Stomach (tissue), 4 donors: ENCODE results near the gene GRHL1.
A peak's percentile ranks its signal among the peaks of the same experiment; 100 is the strongest.

Experiments
- CTCF ChIP-seq, 7 experiments: fragments of 450-650 bp in 4 of 7; fragments of 200-600 bp in 3 of 7; sonication (generic) in 3 of 7; IDR thresholded peaks; one replicate each; pipeline ENCODE4 v1.5.1; 2016 to 2019; ENCODE audit warnings: antibody characterized with exemption in 7 of 7, control low read depth in 2 of 7, mild to moderate bottlenecking in 1 of 7
- EP300 ChIP-seq: sonication (generic); formaldehyde crosslinking; IDR thresholded peaks from one replicate; pipeline ENCODE4 v1.6.1; 2017; ENCODE audit warnings: antibody characterized with exemption
- POLR2AphosphoS5 ChIP-seq, 3 donors: sonication (generic); formaldehyde crosslinking; IDR thresholded peaks; one replicate each; pipeline ENCODE4 v1.6.1; 2016; ENCODE audit warnings: antibody characterized with exemption in 3 of 3

- TF ChIP-seq POLR2AphosphoS5 (IDR thresholded peaks at IDR 0.05) = peak in 2 of 3 donors; percentile 59 to 79
- TF ChIP-seq EP300 = no peak
- TF ChIP-seq CTCF (IDR thresholded peaks at IDR 0.05) = no peak
Measured at GRCh38 chr2:10043256-10043905, 91.9 kb downstream of the GRHL1 start, which contains the start of gene KLF11.
